ENCODE data around the gene SMURF2.

SMURF2 gene

GRCh38 chr17:64503341-64503740 is 158.8 kb downstream of the SMURF2 start:
- no peak for DNase-seq (ENCODE audit: low read depth in 2 of 2)

DNA sequence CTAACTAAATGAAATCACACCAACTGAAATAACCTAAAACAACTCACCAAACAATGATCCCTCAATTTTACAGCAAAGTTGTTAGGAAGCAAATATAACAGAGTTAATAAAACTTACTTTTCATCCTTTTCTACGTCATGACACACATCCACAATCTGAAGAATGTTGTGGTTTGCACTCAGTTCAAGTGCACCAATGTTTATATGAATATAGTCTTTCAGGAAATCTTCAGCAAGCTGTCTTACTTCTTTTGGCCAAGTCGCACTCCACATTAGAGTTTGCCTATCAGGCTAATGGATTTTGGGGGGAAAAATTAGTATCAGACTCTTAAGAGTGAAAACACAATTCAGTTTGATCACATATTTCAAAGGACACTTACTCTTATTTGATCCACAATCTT is 159.3 kb downstream of the SMURF2 start:
- no peak for DNase-seq (ENCODE audit: low read depth in 2 of 2)

GRCh38 chr17:64502021-64502420 is 160.1 kb downstream of the SMURF2 start:
- no peak for DNase-seq (ENCODE audit: low read depth in 2 of 2)

GRCh38 chr17:64500862-64501765 is 161.0 kb downstream of the SMURF2 start:
- DNase-seq (ENCODE audit: low read depth in 2 of 2), result no peak

- no peak for DNase-seq (ENCODE audit: low read depth in 2 of 2)
Observed at GRCh38 chr17:64500487-64500859, 161.6 kb downstream of the SMURF2 start.

GRCh38 chr17:64499805-64500486 is 162.2 kb downstream of the SMURF2 start:
- no peak for DNase-seq (ENCODE audit: low read depth in 2 of 2)

GRCh38 chr17:64498308-64499203 is 163.6 kb downstream of the SMURF2 start:
- no peak for DNase-seq (ENCODE audit: low read depth in 2 of 2)

DNA sequence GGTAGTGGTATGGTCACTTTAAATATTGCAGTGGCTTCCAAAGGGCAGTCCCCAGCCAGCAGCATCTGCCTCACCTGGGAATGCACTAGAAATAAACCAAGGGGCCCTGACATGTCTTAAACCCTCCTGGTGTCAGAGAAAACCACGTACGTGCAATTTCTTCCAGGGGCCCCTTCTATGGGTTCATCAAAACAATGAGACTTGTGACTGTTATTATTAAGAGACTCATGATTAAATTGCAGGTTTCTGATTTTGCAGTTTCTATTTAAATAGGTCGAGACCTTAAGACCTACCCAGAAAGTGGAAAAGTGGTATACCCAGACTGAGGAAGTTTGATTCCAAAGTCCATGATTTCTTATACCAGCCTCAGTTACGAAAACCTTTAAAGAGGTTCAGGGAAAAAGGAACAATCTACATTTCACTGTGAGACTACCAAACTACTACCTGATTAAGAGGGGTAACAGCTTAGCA is 164.5 kb downstream of the SMURF2 start:
- peak in 1 of 2 donors; percentile 31 for DNase-seq (ENCODE audit: low read depth in 2 of 2)

- DNase-seq (ENCODE audit: low read depth in 2 of 2), result peak; percentile 92 to 93
Observed at GRCh38 chr17:64496786-64497564, 165.1 kb downstream of the SMURF2 start, which contains the start of gene POLG2. Gene POLG2 (minus strand): TSS chr17:64497054. CDS start chr17:64496968, 86 bp downstream.

- no peak for DNase-seq (ENCODE audit: low read depth in 2 of 2)
Observed at GRCh38 chr17:64496348-64496785, 165.7 kb downstream of the SMURF2 start.

Data from activated CD4-positive, alpha-beta T cell treated with anti-CD3 and anti-CD28 coated beads for 24 hours (primary cell).